HCT116 (cell line): ENCODE data around the gene RBM20.

Experiments used
- CEBPB ChIP-seq: IDR thresholded peaks from 2 replicates; pipeline ENCODE4 v1.6.1; 2012; ENCODE audit warnings: low read depth
- EGR1 ChIP-seq: IDR thresholded peaks from 2 replicates; pipeline ENCODE4 v1.6.1; 2012; ENCODE audit warnings: low read depth
- EZH2 ChIP-seq: fragments of 200-600 bp; sonication (generic); IDR thresholded peaks from 2 replicates; pipeline ENCODE4 v1.6.1; 2017; ENCODE audit warnings: antibody characterized with exemption, mixed run types
- EZH2phosphoT487 ChIP-seq: fragments of 200-600 bp; IDR thresholded peaks from 2 replicates; pipeline ENCODE4 v1.6.1; 2018; ENCODE audit warnings: antibody characterized with exemption, borderline replicate concordance
- JUND ChIP-seq: IDR thresholded peaks from 2 replicates; pipeline ENCODE4 v1.6.1; 2012
- POLR2A ChIP-seq: IDR thresholded peaks from 2 replicates; pipeline ENCODE4 v1.7.0; 2011; ENCODE audit warnings: borderline replicate concordance; ENCODE audit not compliant: insufficient read depth, insufficient read length; ENCODE audit errors: extremely low read depth
- POLR2AphosphoS5 ChIP-seq: IDR thresholded peaks from 2 replicates; pipeline ENCODE4 v1.6.1; 2011; ENCODE audit warnings: mild to moderate bottlenecking, low read depth, low read length, moderate library complexity
- RAD21 ChIP-seq: IDR thresholded peaks from 2 replicates; pipeline ENCODE4 v1.6.1; 2012; ENCODE audit warnings: low read depth, mild to moderate bottlenecking
- SRF ChIP-seq: IDR thresholded peaks from 2 replicates; pipeline ENCODE4 v1.6.1; 2012; ENCODE audit warnings: low read depth
- YY1 ChIP-seq: IDR thresholded peaks from 2 replicates; pipeline ENCODE4 v1.6.1; 2011; ENCODE audit warnings: low read length, low read depth, moderate library complexity, mild to moderate bottlenecking; ENCODE audit not compliant: insufficient replicate concordance; ENCODE audit errors: extremely low read depth
- TF ChIP-seq, protein P1 (sequence below), 3 experiments: fragments of 200-600 bp in 1 of 3; sonication (generic) in 1 of 3; IDR thresholded peaks in 2 of 3; conservative IDR thresholded peaks in 1 of 3; 2 replicates each; pipeline ENCODE4 v1.5.1; 2012 to 2017; ENCODE audit warnings: low read depth in 2 of 3, low read length in 2 of 3, antibody characterized with exemption in 1 of 3, borderline replicate concordance in 1 of 3, control low read depth in 1 of 3, mild to moderate bottlenecking in 1 of 3, mixed read lengths in 1 of 3, mixed run types in 1 of 3, moderate library complexity in 1 of 3; ENCODE audit not compliant: insufficient read depth in 1 of 3
- TF ChIP-seq, protein P2 (sequence below): IDR thresholded peaks from 2 replicates; pipeline ENCODE4 v1.6.1; 2012
- TF ChIP-seq, protein P3 (sequence below): IDR thresholded peaks from 2 replicates; pipeline ENCODE4 v1.6.1; 2012; ENCODE audit warnings: low read depth

DNA sequence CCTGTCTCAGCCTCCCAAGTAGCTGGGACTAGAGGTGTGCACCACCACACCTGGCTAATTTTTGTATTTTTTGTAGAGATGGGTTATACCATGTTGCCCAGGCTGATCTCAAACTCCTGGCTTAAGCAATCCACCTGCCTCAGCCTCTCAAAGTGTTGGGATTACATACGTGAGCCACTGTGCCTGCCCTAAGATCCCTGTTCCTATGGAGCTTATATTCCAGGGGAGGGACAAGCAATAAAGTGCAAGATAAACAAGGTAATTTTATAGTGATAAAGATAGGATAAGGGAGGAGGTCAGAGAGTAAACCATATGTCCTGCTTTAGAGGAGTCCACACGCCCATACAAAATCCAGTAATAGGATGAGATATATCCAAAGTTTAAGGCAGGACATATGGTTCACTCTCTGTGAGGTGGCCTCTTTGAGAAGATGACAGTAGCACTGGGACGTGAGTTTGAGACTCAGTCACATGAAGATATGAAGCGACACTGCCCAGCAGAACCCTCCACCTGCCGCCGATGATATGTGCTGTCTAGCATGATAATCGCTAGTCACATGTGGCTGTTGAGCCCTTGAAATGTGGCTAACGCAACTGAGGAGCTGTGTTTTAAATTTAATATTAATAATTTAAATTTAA is 114.1 kb downstream of the RBM20 start:
- TF ChIP-seq, protein P1, sequence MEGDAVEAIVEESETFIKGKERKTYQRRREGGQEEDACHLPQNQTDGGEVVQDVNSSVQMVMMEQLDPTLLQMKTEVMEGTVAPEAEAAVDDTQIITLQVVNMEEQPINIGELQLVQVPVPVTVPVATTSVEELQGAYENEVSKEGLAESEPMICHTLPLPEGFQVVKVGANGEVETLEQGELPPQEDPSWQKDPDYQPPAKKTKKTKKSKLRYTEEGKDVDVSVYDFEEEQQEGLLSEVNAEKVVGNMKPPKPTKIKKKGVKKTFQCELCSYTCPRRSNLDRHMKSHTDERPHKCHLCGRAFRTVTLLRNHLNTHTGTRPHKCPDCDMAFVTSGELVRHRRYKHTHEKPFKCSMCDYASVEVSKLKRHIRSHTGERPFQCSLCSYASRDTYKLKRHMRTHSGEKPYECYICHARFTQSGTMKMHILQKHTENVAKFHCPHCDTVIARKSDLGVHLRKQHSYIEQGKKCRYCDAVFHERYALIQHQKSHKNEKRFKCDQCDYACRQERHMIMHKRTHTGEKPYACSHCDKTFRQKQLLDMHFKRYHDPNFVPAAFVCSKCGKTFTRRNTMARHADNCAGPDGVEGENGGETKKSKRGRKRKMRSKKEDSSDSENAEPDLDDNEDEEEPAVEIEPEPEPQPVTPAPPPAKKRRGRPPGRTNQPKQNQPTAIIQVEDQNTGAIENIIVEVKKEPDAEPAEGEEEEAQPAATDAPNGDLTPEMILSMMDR (IDR thresholded peaks at IDR 0.05 in 2 of 3, conservative IDR thresholded peaks at IDR 0.05 in 1 of 3; ENCODE audit: borderline replicate concordance in 1 of 3, insufficient read depth in 1 of 3, low read depth in 2 of 3, low read length in 2 of 3), result no peak
- TF ChIP-seq POLR2A (no peak), YY1 (no peak), EGR1 (no peak), POLR2AphosphoS5 (no peak), CEBPB (no peak), EZH2 (no peak), EZH2phosphoT487 (no peak), RAD21 (no peak), SRF (no peak), JUND (no peak)
- TF ChIP-seq, protein P2, sequence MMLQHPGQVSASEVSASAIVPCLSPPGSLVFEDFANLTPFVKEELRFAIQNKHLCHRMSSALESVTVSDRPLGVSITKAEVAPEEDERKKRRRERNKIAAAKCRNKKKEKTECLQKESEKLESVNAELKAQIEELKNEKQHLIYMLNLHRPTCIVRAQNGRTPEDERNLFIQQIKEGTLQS, result no peak
- TF ChIP-seq, protein P3, sequence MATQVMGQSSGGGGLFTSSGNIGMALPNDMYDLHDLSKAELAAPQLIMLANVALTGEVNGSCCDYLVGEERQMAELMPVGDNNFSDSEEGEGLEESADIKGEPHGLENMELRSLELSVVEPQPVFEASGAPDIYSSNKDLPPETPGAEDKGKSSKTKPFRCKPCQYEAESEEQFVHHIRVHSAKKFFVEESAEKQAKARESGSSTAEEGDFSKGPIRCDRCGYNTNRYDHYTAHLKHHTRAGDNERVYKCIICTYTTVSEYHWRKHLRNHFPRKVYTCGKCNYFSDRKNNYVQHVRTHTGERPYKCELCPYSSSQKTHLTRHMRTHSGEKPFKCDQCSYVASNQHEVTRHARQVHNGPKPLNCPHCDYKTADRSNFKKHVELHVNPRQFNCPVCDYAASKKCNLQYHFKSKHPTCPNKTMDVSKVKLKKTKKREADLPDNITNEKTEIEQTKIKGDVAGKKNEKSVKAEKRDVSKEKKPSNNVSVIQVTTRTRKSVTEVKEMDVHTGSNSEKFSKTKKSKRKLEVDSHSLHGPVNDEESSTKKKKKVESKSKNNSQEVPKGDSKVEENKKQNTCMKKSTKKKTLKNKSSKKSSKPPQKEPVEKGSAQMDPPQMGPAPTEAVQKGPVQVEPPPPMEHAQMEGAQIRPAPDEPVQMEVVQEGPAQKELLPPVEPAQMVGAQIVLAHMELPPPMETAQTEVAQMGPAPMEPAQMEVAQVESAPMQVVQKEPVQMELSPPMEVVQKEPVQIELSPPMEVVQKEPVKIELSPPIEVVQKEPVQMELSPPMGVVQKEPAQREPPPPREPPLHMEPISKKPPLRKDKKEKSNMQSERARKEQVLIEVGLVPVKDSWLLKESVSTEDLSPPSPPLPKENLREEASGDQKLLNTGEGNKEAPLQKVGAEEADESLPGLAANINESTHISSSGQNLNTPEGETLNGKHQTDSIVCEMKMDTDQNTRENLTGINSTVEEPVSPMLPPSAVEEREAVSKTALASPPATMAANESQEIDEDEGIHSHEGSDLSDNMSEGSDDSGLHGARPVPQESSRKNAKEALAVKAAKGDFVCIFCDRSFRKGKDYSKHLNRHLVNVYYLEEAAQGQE, result no peak
